HEK293 (cell line): ENCODE measurements around the gene LHFPL2.

Experiments used
- CTCF ChIA-PET: fragments of 350-600 bp; formaldehyde crosslinking; extraction: SDS; loops from one replicate; lab custom pipeline; 2021; ENCODE audit warnings: antibody characterized with exemption; lab: Yijun Ruan, JAX
- POLR2A ChIA-PET: fragments of 300-600 bp; formaldehyde crosslinking; extraction: SDS; loops from one replicate; lab custom pipeline; 2020; ENCODE audit warnings: antibody characterized with exemption, inconsistent platforms; lab: Yijun Ruan, JAX
- H3K27ac ChIP-seq: fragments of 200-500 bp; sonication (Bioruptor generic); 2 replicates; pipeline ENCODE4 v1.5.1; 2014; ENCODE audit warnings: low read depth, low read length, control low read depth, inconsistent platforms; ENCODE audit errors: extremely low read depth
- H3K36me3 ChIP-seq, 2 experiments: fragments of 200-500 bp in 1 of 2; sonication (Bioruptor generic) in 1 of 2; 1 replicate in 1 of 2; 2 replicates in 1 of 2; pipeline ENCODE4 v1.5.1; 2014 to 2017; ENCODE audit warnings: inconsistent platforms in 2 of 2, low read length in 2 of 2; ENCODE audit not compliant: control insufficient read depth in 2 of 2, insufficient read depth in 1 of 2
- H3K4me1 ChIP-seq: fragments of 200-500 bp; sonication (Bioruptor generic); 2 replicates; pipeline ENCODE4 v1.5.1; 2014; ENCODE audit warnings: mild to moderate bottlenecking, low read length, inconsistent platforms; ENCODE audit not compliant: control insufficient read depth, insufficient read depth
- H3K4me3 ChIP-seq: 2 replicates; pipeline ENCODE4 v1.5.1; 2011; ENCODE audit warnings: low read depth, mild to moderate bottlenecking, control low read depth, low read length, moderate library complexity
- H3K9me3 ChIP-seq: fragments of 200-500 bp; sonication (Bioruptor generic); 2 replicates; pipeline ENCODE4 v1.5.1; 2014; ENCODE audit warnings: low read depth, low read length, inconsistent platforms; ENCODE audit not compliant: control insufficient read depth, insufficient read depth
- FEZF1 ChIP-seq: fragments of 450-650 bp; formaldehyde crosslinking; IDR thresholded peaks from 2 replicates; pipeline ENCODE4 v1.5.1; 2016; ENCODE audit warnings: missing biosample characterization, missing genetic modification characterization
- GFI1B ChIP-seq: fragments of 450-650 bp; formaldehyde crosslinking; IDR thresholded peaks from 2 replicates; pipeline ENCODE4 v1.5.1; 2016; ENCODE audit warnings: missing biosample characterization, missing genetic modification characterization
- GLIS1 ChIP-seq: fragments of 450-650 bp; formaldehyde crosslinking; IDR thresholded peaks from 2 replicates; pipeline ENCODE4 v1.5.1; 2016; ENCODE audit warnings: missing biosample characterization, missing genetic modification characterization
- OSR2 ChIP-seq: fragments of 450-650 bp; formaldehyde crosslinking; IDR thresholded peaks from 2 replicates; pipeline ENCODE4 v1.5.1; 2016; ENCODE audit warnings: missing biosample characterization, missing genetic modification characterization
- OVOL3 ChIP-seq: fragments of 450-650 bp; formaldehyde crosslinking; IDR thresholded peaks from 2 replicates; pipeline ENCODE4 v1.5.1; 2016; ENCODE audit warnings: missing biosample characterization, missing genetic modification characterization
- PRDM1 ChIP-seq: fragments of 450-650 bp; formaldehyde crosslinking; IDR thresholded peaks from 2 replicates; pipeline ENCODE4; 2016; ENCODE audit warnings: missing biosample characterization, missing genetic modification characterization
- WT1 ChIP-seq: fragments of 450-650 bp; formaldehyde crosslinking; IDR thresholded peaks from 2 replicates; pipeline ENCODE4 v1.5.1; 2016; ENCODE audit warnings: missing biosample characterization, missing genetic modification characterization
- ZNF175 ChIP-seq: fragments of 450-650 bp; formaldehyde crosslinking; IDR thresholded peaks from 2 replicates; pipeline ENCODE4 v1.5.1; 2016; ENCODE audit warnings: missing biosample characterization, missing genetic modification characterization
- ZNF184 ChIP-seq: fragments of 450-650 bp; IDR thresholded peaks from 2 replicates; pipeline ENCODE4 v1.5.1; 2018; ENCODE audit warnings: missing biosample characterization, mild to moderate bottlenecking, missing genetic modification characterization
- ZNF19 ChIP-seq: fragments of 450-650 bp; formaldehyde crosslinking; IDR thresholded peaks from 2 replicates; pipeline ENCODE4; 2016; ENCODE audit warnings: missing biosample characterization, missing genetic modification characterization, low read depth
- ZNF335 ChIP-seq: fragments of 450-650 bp; formaldehyde crosslinking; conservative IDR thresholded peaks from 2 replicates; pipeline ENCODE4 v1.5.1; 2016; ENCODE audit warnings: missing biosample characterization, missing genetic modification characterization
- ZNF366 ChIP-seq: fragments of 450-650 bp; formaldehyde crosslinking; conservative IDR thresholded peaks from 2 replicates; pipeline ENCODE4 v1.5.1; 2016; ENCODE audit warnings: missing biosample characterization, missing genetic modification characterization
- ZNF48 ChIP-seq: fragments of 450-650 bp; formaldehyde crosslinking; IDR thresholded peaks from 2 replicates; pipeline ENCODE4 v1.5.1; 2016; ENCODE audit warnings: missing biosample characterization, missing genetic modification characterization
- ZNF521 ChIP-seq: fragments of 450-650 bp; formaldehyde crosslinking; IDR thresholded peaks from 2 replicates; pipeline ENCODE4 v1.5.1; 2017; ENCODE audit warnings: missing biosample characterization, mild to moderate bottlenecking, missing genetic modification characterization
- ZNF629 ChIP-seq: fragments of 450-650 bp; formaldehyde crosslinking; IDR thresholded peaks from 2 replicates; pipeline ENCODE4 v1.5.1; 2017; ENCODE audit warnings: missing biosample characterization, missing genetic modification characterization
- ZNF843 ChIP-seq: fragments of 450-650 bp; formaldehyde crosslinking; IDR thresholded peaks from 2 replicates; pipeline ENCODE4 v1.5.1; 2016; ENCODE audit warnings: missing biosample characterization, missing genetic modification characterization
- ZSCAN30 ChIP-seq: fragments of 450-650 bp; IDR thresholded peaks from 2 replicates; pipeline ENCODE4 v1.5.1; 2018; ENCODE audit warnings: missing biosample characterization, mild to moderate bottlenecking, missing genetic modification characterization, moderate library complexity
- ZXDB ChIP-seq: fragments of 450-650 bp; formaldehyde crosslinking; IDR thresholded peaks from 2 replicates; pipeline ENCODE4 v1.5.1; 2016; ENCODE audit warnings: missing biosample characterization, missing genetic modification characterization
- TF ChIP-seq, protein P1 (sequence below): fragments of 450-650 bp; formaldehyde crosslinking; IDR thresholded peaks from 2 replicates; pipeline ENCODE4 v1.5.1; 2017; ENCODE audit warnings: missing biosample characterization, missing genetic modification characterization

LHFPL2 gene

DNA sequence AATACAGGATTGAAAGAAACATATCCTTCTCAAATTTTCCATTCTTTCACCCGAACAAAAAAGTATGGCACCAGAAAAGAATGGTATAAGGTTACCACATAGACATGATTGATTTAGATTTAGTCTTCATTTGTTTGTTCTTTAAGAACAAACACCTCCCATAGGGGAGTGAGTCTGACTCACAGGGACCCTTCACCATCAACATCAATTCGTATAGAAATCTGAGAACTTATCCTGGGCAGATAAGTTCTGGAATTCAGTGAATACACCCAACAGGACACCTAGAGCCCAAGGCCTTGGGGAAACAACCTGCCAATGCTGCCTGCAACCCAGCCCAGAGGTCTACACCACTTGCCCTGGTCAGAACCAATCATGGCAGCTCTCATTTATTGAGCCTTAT, 46.2 kb downstream of the LHFPL2 start:
- Histone ChIP-seq H3K27ac (no peak overlapping the region), H3K4me1 (peaks cover 20% of the 10 kb centered on the region), H3K4me3 (no peak overlapping the region), H3K9me3 (no peaks in the 10 kb centered on the region), H3K36me3 (no peaks in the 10 kb centered on the region)
- ChIA-PET POLR2A (interaction anchor here (0.6 kb wide), 1 partner anchor 49 kb away, joined by 3 read pairs; no protein-coding TSS in a partner anchor), CTCF (interaction anchor here (1.1 kb wide), 1 partner anchor 32 kb away, joined by 3 read pairs; no protein-coding TSS in a partner anchor)
- TF ChIP-seq ZSCAN30 (tag by site-specific recombination) (no peak), ZNF335 (tag by site-specific recombination) (no peak), ZNF184 (0 out of 2 replicates have a peak, but pooled peaks have one; percentile 28), GLIS1 (tag by site-specific recombination) (no peak), WT1 (tag by site-specific recombination) (peak; percentile 89), ZNF629 (no peak)

DNA sequence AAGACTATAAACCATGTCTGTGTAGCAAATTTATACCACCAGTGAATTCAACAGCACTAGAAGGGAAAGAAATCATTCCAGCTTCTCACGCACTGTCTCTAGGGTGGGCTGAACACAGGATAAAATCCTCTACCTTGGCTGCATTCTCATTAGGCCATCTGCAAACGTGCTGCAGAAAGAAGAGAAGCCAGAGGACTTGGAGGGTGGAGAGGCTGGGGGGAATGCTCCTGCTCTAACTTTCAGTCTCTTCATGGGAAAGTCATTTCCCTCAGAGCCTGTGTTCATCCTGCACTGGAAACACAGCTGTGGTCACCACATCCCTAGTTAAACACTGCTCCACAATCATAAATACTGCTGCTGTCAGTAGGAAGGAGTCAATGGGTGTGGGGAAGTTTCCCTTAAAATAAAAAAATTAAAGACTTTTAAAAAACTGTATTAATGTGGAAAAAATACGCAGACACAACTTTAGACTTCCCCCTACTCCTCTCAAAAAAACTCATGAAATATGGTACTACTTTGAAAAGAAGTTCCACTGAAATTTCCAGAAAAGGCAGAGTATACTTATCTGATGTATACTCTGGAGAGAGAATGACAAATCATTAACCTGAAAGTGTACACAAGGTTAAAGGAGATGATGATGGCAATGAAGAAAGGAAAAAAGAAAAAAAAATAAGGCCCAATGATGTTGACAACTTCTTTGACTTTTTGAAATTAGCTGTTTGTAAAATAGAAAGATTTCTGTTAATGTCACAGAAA, 46.8 kb downstream of the LHFPL2 start:
- no peaks in the 10 kb centered on the region for H3K36me3 ChIP-seq
- POLR2A ChIA-PET: interaction anchor here (0.6 kb wide), 1 partner anchor 50 kb away, joined by 3 read pairs; no protein-coding TSS in a partner anchor
- H3K4me1 ChIP-seq: peaks cover 20% of the 10 kb centered on the region
- H3K27ac ChIP-seq: peak overlapping the region; percentile 51; the same call in 1 of the 2 replicates
- CTCF ChIA-PET: interaction anchor here (0.6 to 1.1 kb wide), 4 partner anchors 8 to 67 kb away, joined by 3 read pairs; no protein-coding TSS in a partner anchor
- H3K9me3 ChIP-seq: no peaks in the 10 kb centered on the region
- TF ChIP-seq ZNF366 (tag by site-specific recombination): peak; percentile 40; the same call in 1 of the 2 replicates
- TF ChIP-seq FEZF1: peak; percentile 67
- no peak for TF ChIP-seq ZNF175 (tag by site-specific recombination)
- peak; percentile 38; the same call in 1 of the 2 replicates for TF ChIP-seq PRDM1 (tag by site-specific recombination)
- H3K4me3 ChIP-seq: no peak overlapping the region

DNA sequence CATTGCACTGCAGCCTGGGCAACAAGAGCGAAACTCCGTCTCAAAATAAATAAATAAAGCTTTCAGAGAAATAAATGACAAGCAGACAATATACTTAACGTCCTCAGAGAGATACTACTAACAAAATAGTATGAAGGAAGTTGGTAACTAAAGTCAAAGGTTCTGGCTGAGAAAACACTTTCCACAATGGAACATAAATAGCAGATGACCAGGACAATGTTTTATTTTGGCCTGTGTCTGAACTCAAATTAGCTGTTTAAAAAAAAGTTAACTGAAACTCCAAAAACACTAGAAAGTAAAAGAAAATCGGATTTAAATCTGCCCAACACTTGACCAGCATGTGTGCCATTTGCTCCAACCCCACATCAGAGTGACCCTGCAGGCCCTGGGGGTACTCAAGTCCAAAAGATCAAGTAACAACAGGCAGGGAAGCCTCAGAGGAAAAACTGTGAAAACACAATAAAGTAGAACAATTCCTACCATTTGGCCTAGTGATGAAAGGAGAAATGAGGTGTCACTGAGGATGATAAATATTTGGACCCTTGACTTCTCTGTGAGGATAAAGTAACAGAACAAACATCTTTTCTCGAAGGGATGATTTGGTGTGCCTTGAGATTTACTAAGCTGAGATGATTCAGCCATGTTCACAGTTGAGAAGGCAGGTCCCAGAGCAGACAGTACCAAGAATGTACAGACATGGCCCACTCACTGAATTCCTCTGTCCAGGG, 47.7 kb downstream of the LHFPL2 start:
- H3K27ac ChIP-seq: no peak overlapping the region
- no peak overlapping the region for H3K4me3 ChIP-seq
- CTCF ChIA-PET: interaction anchor here (0.6 to 1.4 kb wide), 6 partner anchors 12 to 291 kb away, joined by 3 to 4 read pairs (median 3); no protein-coding TSS in a partner anchor
- TF ChIP-seq ZNF629: peak; percentile 62
- TF ChIP-seq ZNF19: no peak
- peak; percentile 56; the same call in 1 of the 2 replicates for TF ChIP-seq GFI1B (tag by site-specific recombination)
- peak; percentile 50; the same call in 1 of the 2 replicates for TF ChIP-seq ZNF843
- TF ChIP-seq, protein P1, sequence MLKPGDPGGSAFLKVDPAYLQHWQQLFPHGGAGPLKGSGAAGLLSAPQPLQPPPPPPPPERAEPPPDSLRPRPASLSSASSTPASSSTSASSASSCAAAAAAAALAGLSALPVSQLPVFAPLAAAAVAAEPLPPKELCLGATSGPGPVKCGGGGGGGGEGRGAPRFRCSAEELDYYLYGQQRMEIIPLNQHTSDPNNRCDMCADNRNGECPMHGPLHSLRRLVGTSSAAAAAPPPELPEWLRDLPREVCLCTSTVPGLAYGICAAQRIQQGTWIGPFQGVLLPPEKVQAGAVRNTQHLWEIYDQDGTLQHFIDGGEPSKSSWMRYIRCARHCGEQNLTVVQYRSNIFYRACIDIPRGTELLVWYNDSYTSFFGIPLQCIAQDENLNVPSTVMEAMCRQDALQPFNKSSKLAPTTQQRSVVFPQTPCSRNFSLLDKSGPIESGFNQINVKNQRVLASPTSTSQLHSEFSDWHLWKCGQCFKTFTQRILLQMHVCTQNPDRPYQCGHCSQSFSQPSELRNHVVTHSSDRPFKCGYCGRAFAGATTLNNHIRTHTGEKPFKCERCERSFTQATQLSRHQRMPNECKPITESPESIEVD (tag by site-specific recombination): peak; percentile 95
- TF ChIP-seq OVOL3 (tag by site-specific recombination): 0 out of 2 replicates have a peak, but pooled peaks have one; percentile 34
- TF ChIP-seq ZNF48: no peak
- no peak for TF ChIP-seq ZNF521 (tag by site-specific recombination)
- 0 out of 2 replicates have a peak, but pooled peaks have one; percentile 33 for TF ChIP-seq OSR2
- peak; percentile 63 for TF ChIP-seq WT1 (tag by site-specific recombination)
- peak; percentile 51 for TF ChIP-seq FEZF1
- TF ChIP-seq ZXDB: 0 out of 2 replicates have a peak, but pooled peaks have one; percentile 29
- TF ChIP-seq, all 188 proteins: peak for 9
- H3K9me3 ChIP-seq: no peaks in the 10 kb centered on the region
- H3K4me1 ChIP-seq: peaks cover 20% of the 10 kb centered on the region
- POLR2A ChIA-PET: no interaction called here
- H3K36me3 ChIP-seq: no peaks in the 10 kb centered on the region
